HepG2 (cell line): Measurements from ENCODE around the gene ANKRD55. TPM values are rescaled to one million over a fixed set of nuclear protein-coding genes. Genes with fewer than 3 reads are reported as not detected.

Experiments used
- IKZF1 ChIP-seq: fragments of 450-650 bp; IDR thresholded peaks from 2 replicates; pipeline ENCODE4 v1.7.1; 2016
- KAT7 ChIP-seq: IDR thresholded peaks from 2 replicates; pipeline ENCODE4 v1.6.1; 2018; ENCODE audit warnings: borderline replicate concordance, missing compliant biosample characterization
- NFE2L2 ChIP-seq: fragments of 150-350 bp; IDR thresholded peaks from 2 replicates; pipeline ENCODE4 v1.6.1; 2014; ENCODE audit warnings: low read length
- NFYB ChIP-seq: sonication (generic); formaldehyde crosslinking; IDR thresholded peaks from 2 replicates; pipeline ENCODE4 v1.4.0; 2020; ENCODE audit warnings: missing genetic modification reagents
- RBAK ChIP-seq: sonication (generic); formaldehyde crosslinking; IDR thresholded peaks from 2 replicates; pipeline ENCODE4 v1.5.1; 2020; ENCODE audit warnings: mild to moderate bottlenecking, missing genetic modification reagents
- SMARCE1 ChIP-seq: fragments of 450-650 bp; IDR thresholded peaks from 2 replicates; pipeline ENCODE4 v1.6.1; 2017; ENCODE audit warnings: borderline replicate concordance
- TCF12 ChIP-seq, 2 experiments: fragments of 450-650 bp in 1 of 2; sonication (generic) in 1 of 2; formaldehyde crosslinking in 1 of 2; IDR thresholded peaks; 2 replicates each; pipeline versions ENCODE4 v1.6.1 to v1.8.0; 2017 to 2022; ENCODE audit warnings: antibody characterized with exemption in 1 of 2, mild to moderate bottlenecking in 1 of 2, missing genetic modification reagents in 1 of 2, moderate library complexity in 1 of 2
- TFAP4 ChIP-seq: sonication (generic); IDR thresholded peaks from 2 replicates; pipeline ENCODE4 v1.6.1; 2016; ENCODE audit warnings: low read depth, borderline replicate concordance
- TRIM22 ChIP-seq: fragments of 450-650 bp; IDR thresholded peaks from 2 replicates; pipeline ENCODE4 v1.6.1; 2017
- ZBTB26 ChIP-seq: IDR thresholded peaks from 2 replicates; pipeline ENCODE4 v1.6.1; 2016; ENCODE audit warnings: missing compliant biosample characterization, missing genetic modification reagents, borderline replicate concordance
- ZBTB39 ChIP-seq: sonication (generic); formaldehyde crosslinking; IDR thresholded peaks from 2 replicates; pipeline ENCODE4 v1.5.0; 2020; ENCODE audit warnings: missing genetic modification reagents
- ZBTB8A ChIP-seq: sonication (generic); formaldehyde crosslinking; IDR thresholded peaks from 2 replicates; pipeline ENCODE4 v1.4.0; 2020; ENCODE audit warnings: mild to moderate bottlenecking, low read depth, missing genetic modification reagents, borderline replicate concordance
- ZNF646 ChIP-seq: sonication (generic); formaldehyde crosslinking; IDR thresholded peaks from 2 replicates; pipeline ENCODE4 v1.9.0; 2021; ENCODE audit warnings: mild to moderate bottlenecking, missing genetic modification reagents
- ZNF740 ChIP-seq: sonication (generic); formaldehyde crosslinking; IDR thresholded peaks from 2 replicates; pipeline ENCODE4 v1.4.0; 2020; ENCODE audit warnings: missing genetic modification reagents
- ZSCAN29 ChIP-seq: sonication (generic); formaldehyde crosslinking; conservative IDR thresholded peaks from 2 replicates; pipeline ENCODE4 v1.4.0; 2020; ENCODE audit warnings: mild to moderate bottlenecking, missing genetic modification reagents
- ZSCAN9 ChIP-seq: IDR thresholded peaks from 2 replicates; pipeline ENCODE4 v1.6.1; 2016; ENCODE audit warnings: borderline replicate concordance
- polyA plus RNA-seq, 8 experiments: library from polyadenylated mRNA; depleted of rRNA in 3 of 8; stranded (reverse) in 7 of 8; unstranded in 1 of 8; fragments of >200 nt; fragmentation: Illumina TruSeq in 4 of 8; extraction: Trizol in 4 of 8; gene quantifications; 2 replicates each; pipeline versions ENCODE4 v1.2.1 to v1.2.3, GENCODE V29; 2011 to 2016; ENCODE audit warnings: low read depth in 4 of 8, missing spikeins in 1 of 8, mixed read lengths in 1 of 8; ENCODE audit not compliant: insufficient read depth in 1 of 8
- total RNA-seq, 5 experiments: library from RNA; depleted of rRNA; stranded (reverse); fragments of >200 nt; fragmentation: Illumina TruSeq; extraction: Trizol; gene quantifications; 2 replicates each; pipeline ENCODE4 v1.2.3, GENCODE V29; 2016; ENCODE audit warnings: low read depth in 1 of 5

The ANKRD55 gene
- total and polyA plus RNA-seq, 2 of the 13 experiments (the other 11 are each of a cell fraction or from before 2014, with no cell fraction given), result 0.11 to 0.28 TPM

GRCh38 chr5:56123531-56124243 is 109.4 kb downstream of the ANKRD55 start (continued):
- no peak; the same call in 1 of the 2 replicates for TF ChIP-seq RBAK (CRISPR knock-in tag)
- no peak for TF ChIP-seq ZBTB8A (CRISPR knock-in tag)
- no peak for TF ChIP-seq ZNF740 (CRISPR knock-in tag)
- peak; percentile 66; the same call in 1 of the 2 replicates for TF ChIP-seq ZSCAN9 (CRISPR knock-in tag)
- TF ChIP-seq TFAP4, result peak; percentile 95
- no peak for TF ChIP-seq IKZF1
- TF ChIP-seq TCF12 (IDR thresholded peaks at IDR 0.05), result no peak
- 0 out of 2 replicates have a peak, but pooled peaks have one; percentile 73 for TF ChIP-seq TCF12 (CRISPR knock-in tag; IDR thresholded peaks at IDR 0.05)
- TF ChIP-seq NFYB (CRISPR knock-in tag), result peak; percentile 47
- no peak for TF ChIP-seq ZNF646 (CRISPR knock-in tag)
- TF ChIP-seq SMARCE1, result no peak
- TF ChIP-seq TRIM22, result no peak
- no peak for TF ChIP-seq NFE2L2
- 0 out of 2 replicates have a peak, but pooled peaks have one; percentile 40 for TF ChIP-seq ZBTB26
- TF ChIP-seq KAT7 (CRISPR knock-in tag), result no peak; the same call in 1 of the 2 replicates
- peak; percentile 77; the same call in 1 of the 2 replicates for TF ChIP-seq ZSCAN29
- peak; percentile 85; the same call in 1 of the 2 replicates for TF ChIP-seq ZBTB39 (CRISPR knock-in tag)
